ENCODE results near the gene CELF4.

Gene CELF4

DNA sequence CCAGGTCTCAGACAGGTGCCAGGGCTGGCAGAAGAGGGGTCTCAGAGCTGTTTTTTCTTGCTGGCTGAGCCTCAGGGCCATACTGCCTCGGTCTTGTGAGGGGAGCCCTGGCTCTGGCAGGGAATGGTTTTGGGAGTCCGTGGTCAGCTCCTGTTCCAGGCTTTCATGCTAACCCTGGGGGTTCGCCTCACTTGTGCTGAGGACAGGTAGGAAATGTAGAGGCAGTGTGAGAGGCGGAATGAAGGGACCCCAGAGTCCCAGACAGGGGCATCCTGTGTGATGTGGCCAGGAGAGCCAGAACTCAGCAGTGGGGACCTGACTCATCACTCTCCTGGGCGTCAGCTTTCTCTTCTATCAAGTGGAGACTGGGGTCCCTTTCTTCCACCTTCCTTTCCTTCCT lies 5.7 kb upstream of the CELF4 start:
- H3K4me3 ChIP-seq (ENCODE audit: low read depth, low read length), result no peak overlapping the region
- peaks cover 44% of the 10 kb centered on the region for H3K4me1 ChIP-seq (ENCODE audit: control insufficient read depth, insufficient read depth, low read length)
- no peaks in the 10 kb centered on the region for H3K36me3 ChIP-seq (ENCODE audit: control insufficient read depth, insufficient read depth, low read length)
- H3K9me3 ChIP-seq (ENCODE audit: control insufficient read depth, insufficient read depth, low read depth, low read length), result no peaks in the 10 kb centered on the region
- H3K27me3 ChIP-seq (ENCODE audit: control insufficient read depth, insufficient read depth, low read length), result peaks cover 71% of the 10 kb centered on the region
- no peak overlapping the region for H3K9ac ChIP-seq (ENCODE audit: low read length)
- H3K27ac ChIP-seq (ENCODE audit: low read depth, low read length), result no peak overlapping the region

DNA sequence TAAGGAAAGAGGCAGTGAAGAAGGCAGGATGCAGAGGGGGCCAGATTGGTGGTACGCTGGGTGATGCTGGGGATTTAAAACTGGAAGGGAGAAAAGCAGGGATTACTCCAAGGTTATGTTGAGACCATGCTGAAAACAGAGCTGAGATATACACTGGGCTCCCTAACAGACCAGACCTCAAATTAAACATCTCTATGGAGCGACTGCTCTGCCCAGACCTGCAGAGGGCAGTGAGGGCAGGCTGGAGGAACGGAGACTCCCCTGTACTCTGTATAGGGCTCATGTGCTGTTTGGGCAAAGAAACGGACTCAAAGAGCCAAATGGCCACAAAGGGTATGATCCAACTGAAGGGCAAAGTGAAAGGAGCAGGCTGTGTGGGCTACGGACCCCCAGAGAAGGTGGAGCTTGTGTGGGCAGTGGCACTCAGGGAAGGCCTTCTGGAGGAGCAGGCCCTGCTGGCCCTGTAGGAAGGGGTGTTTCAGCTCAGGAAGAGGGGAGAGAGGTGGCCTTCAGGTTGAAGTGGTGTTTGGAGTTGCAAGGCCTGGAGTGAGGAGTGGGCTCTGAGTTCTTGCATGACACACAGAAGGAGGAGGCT lies 4.8 kb upstream of the CELF4 start:
- H3K27me3 ChIP-seq (ENCODE audit: control insufficient read depth, insufficient read depth, low read length), result peaks cover 77% of the 10 kb centered on the region
- no peak overlapping the region for H3K9ac ChIP-seq (ENCODE audit: low read length)
- H3K4me1 ChIP-seq (ENCODE audit: control insufficient read depth, insufficient read depth, low read length), result peaks cover 36% of the 10 kb centered on the region
- no peaks in the 10 kb centered on the region for H3K9me3 ChIP-seq (ENCODE audit: control insufficient read depth, insufficient read depth, low read depth, low read length)
- H3K27ac ChIP-seq (ENCODE audit: low read depth, low read length), result no peak overlapping the region
- H3K4me3 ChIP-seq (ENCODE audit: low read depth, low read length), result no peak overlapping the region
- no peaks in the 10 kb centered on the region for H3K36me3 ChIP-seq (ENCODE audit: control insufficient read depth, insufficient read depth, low read length)

DNA sequence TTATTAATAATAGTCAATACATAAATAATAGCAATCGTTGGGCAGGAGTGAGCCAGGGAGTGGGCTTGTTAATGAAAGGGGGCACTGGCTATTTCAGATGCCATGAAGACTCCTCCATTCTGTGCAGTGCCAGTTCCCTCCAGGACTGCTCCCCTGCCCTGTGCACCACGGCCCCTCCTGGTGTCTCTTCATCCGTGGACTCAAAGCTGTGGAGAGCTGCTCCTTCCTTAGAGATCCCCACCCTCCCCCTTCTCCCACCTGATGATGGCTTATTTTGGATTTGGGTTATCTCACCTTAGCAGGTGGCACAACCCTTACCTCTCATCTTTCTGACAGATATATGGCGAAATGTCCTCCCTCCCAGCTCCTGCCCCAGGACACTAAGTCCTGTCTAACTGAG lies 3.1 kb upstream of the CELF4 start:
- H3K9me3 ChIP-seq (ENCODE audit: control insufficient read depth, insufficient read depth, low read depth, low read length), result no peaks in the 10 kb centered on the region
- H3K4me1 ChIP-seq (ENCODE audit: control insufficient read depth, insufficient read depth, low read length), result peaks cover 32% of the 10 kb centered on the region
- H3K27me3 ChIP-seq (ENCODE audit: control insufficient read depth, insufficient read depth, low read length), result peaks cover 85% of the 10 kb centered on the region

DNA sequence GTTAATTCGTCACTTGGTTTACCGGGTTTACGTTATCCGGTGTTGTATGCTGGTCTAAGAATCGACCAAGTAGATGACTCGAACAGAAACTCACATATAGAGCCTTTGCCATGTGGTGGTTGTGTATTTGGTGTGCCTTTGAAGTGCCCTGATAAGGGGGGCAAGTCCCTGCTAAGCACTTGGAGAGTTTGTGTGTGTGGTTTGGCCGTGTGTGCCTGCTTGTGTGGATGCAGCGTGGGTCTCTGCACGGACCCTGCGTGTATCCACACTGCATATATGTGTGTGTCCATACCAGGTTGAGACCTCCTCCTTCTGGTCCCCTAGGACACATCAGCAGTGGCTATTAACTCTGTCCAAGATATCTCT lies 2.4 kb upstream of the CELF4 start:
- H3K27me3 ChIP-seq (ENCODE audit: control insufficient read depth, insufficient read depth, low read length), result peaks cover 90% of the 10 kb centered on the region
- no peaks in the 10 kb centered on the region for H3K36me3 ChIP-seq (ENCODE audit: control insufficient read depth, insufficient read depth, low read length)
- no peaks in the 10 kb centered on the region for H3K9me3 ChIP-seq (ENCODE audit: control insufficient read depth, insufficient read depth, low read depth, low read length)
- no peak overlapping the region for H3K9ac ChIP-seq (ENCODE audit: low read length)
- H3K27ac ChIP-seq (ENCODE audit: low read depth, low read length), result no peak overlapping the region
- H3K4me1 ChIP-seq (ENCODE audit: control insufficient read depth, insufficient read depth, low read length), result peaks cover 32% of the 10 kb centered on the region
- H3K4me3 ChIP-seq (ENCODE audit: low read depth, low read length), result peak overlapping the region; percentile 64

More for the DNA sequence above, 3.1 kb upstream of the CELF4 start:
- Histone ChIP-seq H3K4me3 (ENCODE audit: low read depth, low read length) (no peak overlapping the region), H3K27ac (ENCODE audit: low read depth, low read length) (no peak overlapping the region), H3K9ac (ENCODE audit: low read length) (no peak overlapping the region), H3K36me3 (ENCODE audit: control insufficient read depth, insufficient read depth, low read length) (no peaks in the 10 kb centered on the region)

DNA sequence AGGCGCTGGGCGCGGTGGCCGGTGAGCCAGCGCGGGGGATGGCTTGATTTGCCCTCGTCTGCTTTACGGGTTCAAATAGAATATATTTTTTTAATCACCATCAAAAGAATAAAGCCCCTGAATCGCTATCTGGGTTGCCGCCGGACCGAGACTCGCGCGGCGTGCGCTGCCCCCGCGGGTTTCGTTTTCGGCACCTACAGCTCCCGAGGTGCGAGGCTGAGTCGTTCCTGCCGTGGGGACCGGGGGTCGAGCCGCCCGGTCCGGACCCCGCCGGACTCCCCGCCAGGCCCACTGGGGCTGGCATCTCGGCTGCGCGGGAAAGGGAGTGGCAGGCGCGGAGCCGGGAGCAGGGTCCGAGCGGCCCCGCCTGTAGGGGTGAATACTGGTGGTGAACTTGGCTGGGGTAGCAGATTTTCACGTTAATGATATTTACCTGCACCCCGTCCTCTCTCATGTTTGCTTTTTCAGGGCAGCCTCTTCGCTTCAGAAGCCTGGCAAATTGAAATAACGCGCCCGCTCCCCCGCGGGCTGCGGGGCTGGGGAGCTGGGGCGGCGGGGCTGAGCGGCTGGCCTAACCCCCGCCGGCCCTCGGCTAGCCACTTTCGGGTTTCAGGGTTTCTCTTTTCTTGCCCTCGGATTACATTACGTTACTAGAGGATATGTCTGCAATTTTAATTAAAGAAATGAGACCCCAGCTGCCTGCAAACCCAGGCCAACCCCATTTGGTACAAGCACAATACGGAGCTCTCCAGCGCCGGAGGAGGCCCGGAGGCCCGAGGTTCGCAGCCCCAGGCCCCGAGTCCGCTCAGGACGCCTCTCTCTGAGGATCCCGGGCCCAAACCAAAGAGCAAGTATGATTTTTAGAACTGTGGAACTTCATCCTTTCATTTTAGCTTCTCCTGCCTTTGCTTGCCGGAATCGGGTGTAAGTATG lies 1.7 kb upstream of the CELF4 start:
- Histone ChIP-seq H3K36me3 (ENCODE audit: control insufficient read depth, insufficient read depth, low read length) (no peaks in the 10 kb centered on the region), H3K9me3 (ENCODE audit: control insufficient read depth, insufficient read depth, low read depth, low read length) (no peaks in the 10 kb centered on the region), H3K4me3 (ENCODE audit: low read depth, low read length) (peak overlapping the region; percentile 64), H3K4me1 (ENCODE audit: control insufficient read depth, insufficient read depth, low read length) (peaks cover 32% of the 10 kb centered on the region), H3K27me3 (ENCODE audit: control insufficient read depth, insufficient read depth, low read length) (peaks cover 93% of the 10 kb centered on the region), H3K27ac (ENCODE audit: low read depth, low read length) (no peak overlapping the region), H3K9ac (ENCODE audit: low read length) (no peak overlapping the region)

DNA sequence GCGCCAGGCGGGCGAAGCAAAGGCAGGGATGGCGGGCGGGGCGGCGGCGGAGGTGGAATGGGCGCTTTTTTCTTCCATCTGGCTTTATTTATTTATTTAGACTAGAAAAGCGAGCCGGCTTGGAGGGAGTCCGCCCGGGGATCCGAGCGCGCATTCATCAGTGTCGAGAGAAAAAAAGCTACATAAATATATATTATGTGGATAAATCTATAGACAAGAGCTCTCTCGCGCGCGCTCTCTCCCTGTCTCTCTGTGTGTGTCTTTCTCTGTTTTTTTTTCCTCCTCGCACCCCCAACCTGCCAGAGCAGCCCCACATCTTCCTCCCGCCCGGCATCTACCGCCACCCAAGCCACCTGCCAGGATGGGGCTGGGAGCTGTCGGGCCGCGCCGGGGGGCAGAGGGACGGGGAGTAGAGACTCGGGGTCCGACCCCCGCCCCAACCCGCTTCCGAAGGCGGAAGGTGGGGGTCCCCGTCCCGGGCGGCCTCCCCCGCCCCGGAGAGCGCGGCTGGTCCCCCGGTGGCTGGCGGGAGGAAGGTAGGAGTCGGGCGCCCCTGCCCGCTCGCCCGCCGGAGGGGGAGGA lies 972 bp upstream of the CELF4 start:
- peaks cover 97% of the 10 kb centered on the region for H3K27me3 ChIP-seq (ENCODE audit: control insufficient read depth, insufficient read depth, low read length)
- H3K36me3 ChIP-seq (ENCODE audit: control insufficient read depth, insufficient read depth, low read length), result no peaks in the 10 kb centered on the region
- H3K9ac ChIP-seq (ENCODE audit: low read length), result no peak overlapping the region
- H3K4me1 ChIP-seq (ENCODE audit: control insufficient read depth, insufficient read depth, low read length), result peaks cover 25% of the 10 kb centered on the region
- H3K27ac ChIP-seq (ENCODE audit: low read depth, low read length), result no peak overlapping the region
- no peaks in the 10 kb centered on the region for H3K9me3 ChIP-seq (ENCODE audit: control insufficient read depth, insufficient read depth, low read depth, low read length)
- H3K4me3 ChIP-seq (ENCODE audit: low read depth, low read length), result peak overlapping the region; percentile 64

DNA sequence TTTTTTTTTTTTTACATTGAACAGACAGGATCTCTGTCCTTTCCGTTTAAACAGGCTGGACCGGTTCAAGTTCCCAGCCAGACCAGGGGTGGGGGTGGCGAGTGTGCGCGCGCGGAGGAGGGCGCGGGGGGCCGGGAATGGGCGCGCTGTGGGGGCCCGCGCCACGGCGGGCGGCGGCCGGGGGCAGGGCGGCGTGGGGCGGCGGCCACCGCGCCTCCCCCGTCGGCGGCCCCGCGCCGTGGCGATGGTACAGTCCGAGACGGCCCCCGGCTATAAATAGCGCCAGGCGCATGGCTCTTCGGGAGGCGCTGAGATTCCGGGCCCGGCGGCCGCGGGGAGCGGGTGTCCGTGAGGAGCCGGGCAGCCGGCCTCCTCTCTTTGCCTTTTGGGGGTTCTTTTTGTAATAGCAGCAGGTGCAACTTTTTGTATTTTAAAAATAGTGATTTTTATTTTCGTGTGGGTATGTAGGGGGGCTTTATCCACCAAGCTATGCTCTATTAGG lies 430 bp upstream of the CELF4 start:
- peaks cover 97% of the 10 kb centered on the region for H3K27me3 ChIP-seq (ENCODE audit: control insufficient read depth, insufficient read depth, low read length)
- no peaks in the 10 kb centered on the region for H3K9me3 ChIP-seq (ENCODE audit: control insufficient read depth, insufficient read depth, low read depth, low read length)
- no peak overlapping the region for H3K9ac ChIP-seq (ENCODE audit: low read length)
- peak overlapping the region; percentile 90 for H3K4me3 ChIP-seq (ENCODE audit: low read depth, low read length)
- peaks cover 20% of the 10 kb centered on the region for H3K4me1 ChIP-seq (ENCODE audit: control insufficient read depth, insufficient read depth, low read length)
- H3K27ac ChIP-seq (ENCODE audit: low read depth, low read length), result no peak overlapping the region
- no peaks in the 10 kb centered on the region for H3K36me3 ChIP-seq (ENCODE audit: control insufficient read depth, insufficient read depth, low read length)

DNA sequence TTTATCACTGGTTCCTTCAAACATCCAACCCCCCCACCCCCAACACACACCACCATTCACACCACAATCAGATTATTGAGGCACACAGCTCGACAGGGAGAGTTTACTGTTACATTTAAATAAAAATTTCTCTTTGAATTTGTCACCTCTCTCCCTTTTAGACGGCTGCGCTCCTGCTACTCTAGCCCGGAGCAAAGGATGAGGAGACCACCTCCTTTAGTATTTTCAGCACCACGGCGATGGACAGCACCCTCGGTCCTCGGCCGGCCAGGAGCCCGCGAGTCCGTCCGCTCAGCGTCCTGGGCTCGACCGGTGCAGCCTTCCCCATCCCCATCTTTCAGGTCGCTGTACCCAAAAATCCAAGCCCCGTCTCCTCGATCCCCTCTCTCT lies 892 bp downstream of the CELF4 start:
- Histone ChIP-seq H3K4me3 (ENCODE audit: low read depth, low read length) (peak overlapping the region; percentile 90), H3K27me3 (ENCODE audit: control insufficient read depth, insufficient read depth, low read length) (peaks cover 91% of the 10 kb centered on the region), H3K27ac (ENCODE audit: low read depth, low read length) (no peak overlapping the region)

DNA sequence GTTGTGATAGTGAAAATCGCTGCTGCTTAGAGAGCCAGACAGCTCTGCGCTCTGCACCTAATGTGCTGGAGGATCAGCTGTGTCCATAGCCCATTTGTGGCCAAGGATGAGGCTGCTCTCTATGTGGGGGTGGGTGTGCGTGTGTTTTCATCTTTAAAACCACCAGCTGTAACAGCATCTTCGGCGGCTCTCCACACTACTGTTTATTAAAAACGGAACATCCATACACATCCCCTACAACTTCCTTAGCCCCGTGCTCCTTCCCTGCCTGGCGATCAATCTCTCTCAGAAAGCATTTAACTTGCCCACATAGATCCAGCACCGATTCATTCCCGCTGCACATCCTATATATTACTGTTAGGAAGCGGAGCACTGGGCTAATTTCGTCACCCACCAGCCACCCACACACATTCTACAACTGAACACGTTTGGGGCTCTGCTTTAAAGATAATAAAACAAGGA lies 1.6 kb downstream of the CELF4 start:
- no peak overlapping the region for H3K9ac ChIP-seq (ENCODE audit: low read length)
- no peaks in the 10 kb centered on the region for H3K9me3 ChIP-seq (ENCODE audit: control insufficient read depth, insufficient read depth, low read depth, low read length)
- peaks cover 91% of the 10 kb centered on the region for H3K27me3 ChIP-seq (ENCODE audit: control insufficient read depth, insufficient read depth, low read length)
- H3K4me3 ChIP-seq (ENCODE audit: low read depth, low read length), result no peak overlapping the region
- H3K27ac ChIP-seq (ENCODE audit: low read depth, low read length), result no peak overlapping the region
- H3K4me1 ChIP-seq (ENCODE audit: control insufficient read depth, insufficient read depth, low read length), result peaks cover 14% of the 10 kb centered on the region
- H3K36me3 ChIP-seq (ENCODE audit: control insufficient read depth, insufficient read depth, low read length), result no peaks in the 10 kb centered on the region

More for the DNA sequence above, 892 bp downstream of the CELF4 start:
- Histone ChIP-seq H3K9ac (ENCODE audit: low read length) (no peak overlapping the region), H3K36me3 (ENCODE audit: control insufficient read depth, insufficient read depth, low read length) (no peaks in the 10 kb centered on the region), H3K9me3 (ENCODE audit: control insufficient read depth, insufficient read depth, low read depth, low read length) (no peaks in the 10 kb centered on the region), H3K4me1 (ENCODE audit: control insufficient read depth, insufficient read depth, low read length) (peaks cover 14% of the 10 kb centered on the region)

DNA sequence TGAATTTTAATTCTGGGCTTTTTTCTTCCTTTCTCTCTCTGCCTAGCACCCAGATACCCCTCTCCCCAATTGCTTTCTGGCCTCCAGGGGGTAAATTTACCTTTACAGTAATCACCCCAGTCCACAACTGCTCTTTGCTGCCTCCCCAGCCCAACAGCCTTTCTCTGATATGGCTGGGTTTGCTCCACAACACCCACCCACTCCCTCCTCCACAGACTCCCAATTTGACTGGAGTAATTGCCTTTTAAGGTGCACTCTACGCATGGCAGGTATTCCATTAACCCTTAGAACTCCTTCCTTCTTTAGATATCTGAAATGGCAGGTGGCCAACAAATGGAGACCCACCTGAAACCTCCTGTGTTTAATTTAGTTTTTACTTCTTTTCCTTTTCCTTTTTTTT lies 3.6 kb downstream of the CELF4 start:
- Histone ChIP-seq H3K36me3 (ENCODE audit: control insufficient read depth, insufficient read depth, low read length) (no peaks in the 10 kb centered on the region), H3K27ac (ENCODE audit: low read depth, low read length) (no peak overlapping the region), H3K9me3 (ENCODE audit: control insufficient read depth, insufficient read depth, low read depth, low read length) (no peaks in the 10 kb centered on the region), H3K9ac (ENCODE audit: low read length) (no peak overlapping the region), H3K4me1 (ENCODE audit: control insufficient read depth, insufficient read depth, low read length) (peaks cover 9% of the 10 kb centered on the region; the same call in 1 of the 2 replicates), H3K4me3 (ENCODE audit: low read depth, low read length) (no peak overlapping the region), H3K27me3 (ENCODE audit: control insufficient read depth, insufficient read depth, low read length) (peaks cover 85% of the 10 kb centered on the region)

DNA sequence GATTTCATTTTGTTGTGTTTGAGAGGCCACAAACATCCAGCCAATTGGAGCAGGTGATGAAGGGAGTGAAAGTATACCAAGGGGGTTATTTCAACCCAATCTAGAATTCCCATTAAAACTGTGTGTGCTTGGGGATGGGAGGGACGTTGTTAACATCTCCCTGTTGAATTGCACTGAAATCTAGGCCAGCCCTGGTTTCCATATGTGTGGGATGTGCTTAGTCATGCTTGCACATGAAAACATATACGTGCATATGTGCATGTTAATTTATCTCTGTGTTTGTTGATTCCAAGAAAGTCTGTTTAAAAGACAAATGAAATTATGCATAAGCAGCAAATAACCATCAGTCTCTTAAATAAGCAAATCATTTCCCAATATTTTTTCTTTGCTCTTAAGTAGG lies 5.6 kb downstream of the CELF4 start:
- Histone ChIP-seq H3K9ac (ENCODE audit: low read length) (no peak overlapping the region), H3K27me3 (ENCODE audit: control insufficient read depth, insufficient read depth, low read length) (peaks cover 88% of the 10 kb centered on the region), H3K27ac (ENCODE audit: low read depth, low read length) (no peak overlapping the region), H3K4me3 (ENCODE audit: low read depth, low read length) (no peak overlapping the region), H3K9me3 (ENCODE audit: control insufficient read depth, insufficient read depth, low read depth, low read length) (no peaks in the 10 kb centered on the region), H3K4me1 (ENCODE audit: control insufficient read depth, insufficient read depth, low read length) (peaks cover 8% of the 10 kb centered on the region), H3K36me3 (ENCODE audit: control insufficient read depth, insufficient read depth, low read length) (no peaks in the 10 kb centered on the region)

Data from HUES6 (cell line).